Activated CD4-positive, alpha-beta T cell treated with anti-CD3 and anti-CD28 coated beads, Interleukin-2, amount 50 U/mL, for 4 hours (primary cell): Measurements from ENCODE around the gene NOS1AP.
"Not testable (repeated sequence)": the region's sequence is repeated elsewhere in the genome, so short reads cannot be mapped to it uniquely, and the experiment has no call there.

Experiments
- DNase-seq, 2 experiments: peaks; one replicate each; pipeline ENCODE4 v3.0.0-alpha.2; 2020

The NOS1AP gene

DNA sequence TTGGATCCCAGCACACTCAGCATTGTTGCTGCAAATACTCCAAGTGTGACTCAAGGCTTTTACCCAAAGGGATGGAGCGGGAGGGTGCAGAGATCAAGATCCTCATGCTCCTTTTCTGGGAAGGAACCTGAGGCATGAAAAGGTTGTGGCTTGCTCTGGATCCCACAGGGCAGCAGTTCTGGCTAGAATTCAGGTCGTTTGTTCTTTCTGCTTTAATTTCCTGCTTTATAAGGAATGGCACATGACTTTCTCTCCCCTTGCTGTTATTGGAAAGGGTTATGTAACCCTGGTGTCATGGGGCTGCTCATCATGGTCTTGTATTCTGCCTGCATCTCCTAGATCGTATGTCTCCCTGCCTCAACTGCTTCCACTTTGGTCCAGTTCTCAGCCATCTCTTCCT, 101.6 kb downstream of the NOS1AP start:
- no peak for DNase-seq

DNA sequence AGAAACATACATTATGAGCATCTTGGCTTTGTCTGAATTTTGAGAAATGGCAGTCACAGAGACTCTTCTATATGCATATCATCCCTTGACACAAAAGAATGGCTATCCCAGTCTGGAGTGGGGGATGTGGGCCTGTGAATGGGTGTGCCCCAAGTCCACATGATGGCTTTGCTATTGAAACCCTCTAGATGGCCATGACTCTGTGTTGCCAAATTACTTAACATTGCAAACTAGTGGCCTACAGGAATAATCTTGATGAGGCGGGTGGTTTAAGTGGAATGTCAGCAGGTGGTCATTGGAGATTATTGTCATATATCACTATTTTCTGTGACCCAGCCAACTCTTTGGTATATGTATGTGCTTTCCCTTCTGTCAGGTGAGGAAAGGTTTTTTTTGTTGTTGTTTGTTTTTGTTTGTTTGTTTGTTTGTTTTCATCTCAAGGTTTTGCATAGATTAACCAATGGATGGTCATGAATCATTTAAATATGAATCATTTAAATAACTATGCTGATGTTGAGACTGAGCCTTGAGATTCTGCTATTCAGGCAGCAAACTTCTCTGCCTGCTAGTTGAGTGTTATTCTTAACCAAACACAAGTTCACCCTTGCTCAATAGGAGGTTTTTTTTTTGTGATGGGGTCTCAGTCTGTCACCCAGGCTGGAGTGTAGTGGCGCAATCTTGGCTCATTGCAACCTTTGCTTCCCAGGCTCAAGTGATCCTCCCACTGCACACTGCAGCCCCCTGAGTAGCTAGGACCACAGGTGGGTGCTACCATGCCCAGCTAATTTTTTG, 103.0 kb downstream of the NOS1AP start:
- DNase-seq = no peak

DNA sequence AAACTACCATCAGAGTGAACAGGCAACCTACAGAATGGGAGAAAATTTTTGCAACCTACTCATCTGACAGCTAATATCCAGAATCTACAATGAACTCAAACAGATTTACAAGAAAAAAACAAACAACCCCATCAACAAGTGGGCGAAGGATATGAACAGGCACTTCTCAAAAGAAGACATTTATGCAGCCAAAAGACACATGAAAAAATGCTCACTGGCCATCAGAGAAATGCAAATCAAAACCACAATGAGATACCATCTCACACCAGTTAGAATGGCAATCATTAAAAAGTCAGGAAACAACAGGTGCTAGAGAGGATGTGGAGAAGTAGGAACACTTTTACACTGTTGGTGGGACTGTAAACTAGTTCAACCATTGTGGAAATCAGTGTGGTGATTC, 104.1 kb downstream of the NOS1AP start:
- DNase-seq = not testable (repeated sequence)

DNA sequence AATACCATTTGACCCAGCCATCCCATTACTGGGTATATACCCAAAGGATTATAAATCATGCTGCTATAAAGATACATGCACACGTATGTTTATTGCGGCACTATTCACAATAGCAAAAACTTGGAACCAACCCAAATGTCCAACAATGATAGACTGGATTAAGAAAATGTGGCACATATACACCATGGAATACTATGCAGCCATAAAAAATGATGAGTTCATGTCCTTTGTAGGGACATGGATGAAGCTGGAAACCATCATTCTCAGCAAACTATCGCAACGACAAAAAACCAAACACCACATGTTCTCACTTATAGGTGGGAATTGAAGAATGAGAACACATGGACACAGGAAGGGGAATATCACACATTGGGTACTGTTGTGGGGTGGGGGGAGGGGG, 104.5 kb downstream of the NOS1AP start:
- DNase-seq = not testable (repeated sequence)

DNA sequence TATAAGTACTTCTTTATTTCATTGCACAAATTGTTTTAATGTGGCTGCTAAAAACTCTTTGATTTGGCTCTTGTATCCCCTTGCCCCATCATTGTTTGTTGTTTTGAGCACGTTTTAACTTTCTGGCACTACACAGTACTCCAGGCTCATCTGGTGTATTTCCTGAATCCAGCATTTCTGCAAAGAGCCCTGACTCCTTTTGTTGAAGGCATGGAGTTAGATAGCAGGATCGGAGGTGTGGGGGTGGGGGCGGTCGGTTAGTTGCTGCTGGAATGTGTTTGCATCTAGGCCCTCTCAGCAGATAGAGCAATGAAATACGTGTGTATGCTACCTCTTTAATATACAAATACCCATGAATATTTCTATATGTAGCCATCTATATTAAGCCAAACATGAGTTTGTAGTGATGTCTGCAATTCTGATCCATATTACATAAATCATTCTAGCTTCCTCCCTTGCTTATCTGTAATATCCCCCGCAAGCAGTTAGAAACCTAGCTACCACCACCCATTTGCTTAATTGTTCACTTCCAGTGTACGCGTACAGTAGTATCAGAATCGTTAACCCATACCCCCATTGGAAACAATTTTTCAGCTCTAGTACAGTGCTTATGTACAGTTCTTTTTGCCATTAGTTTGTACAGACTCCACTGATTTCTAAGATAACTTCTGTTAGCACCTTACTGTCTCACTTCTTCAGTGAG, 106.0 kb downstream of the NOS1AP start:
- DNase-seq = no peak

DNA sequence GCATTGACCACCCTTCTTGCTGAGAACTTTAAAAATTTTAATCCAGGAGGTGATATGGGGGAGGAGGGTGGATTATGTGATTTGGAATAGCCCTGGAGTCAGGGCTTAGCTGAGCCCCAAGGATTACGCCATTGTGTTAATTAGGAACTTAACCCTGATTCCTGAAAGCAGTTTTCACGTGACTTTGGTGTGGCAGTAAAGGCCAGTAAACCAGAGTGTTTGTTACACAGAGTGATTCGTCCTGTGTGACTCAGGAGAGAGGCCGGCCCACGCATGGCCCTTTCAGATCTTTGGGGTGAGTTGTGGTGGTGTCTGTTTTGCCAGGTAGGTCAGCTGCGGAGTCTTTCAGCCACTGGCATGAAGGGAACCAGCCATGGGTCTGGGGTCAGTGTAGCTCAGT, 107.6 kb downstream of the NOS1AP start:
- no peak for DNase-seq

DNA sequence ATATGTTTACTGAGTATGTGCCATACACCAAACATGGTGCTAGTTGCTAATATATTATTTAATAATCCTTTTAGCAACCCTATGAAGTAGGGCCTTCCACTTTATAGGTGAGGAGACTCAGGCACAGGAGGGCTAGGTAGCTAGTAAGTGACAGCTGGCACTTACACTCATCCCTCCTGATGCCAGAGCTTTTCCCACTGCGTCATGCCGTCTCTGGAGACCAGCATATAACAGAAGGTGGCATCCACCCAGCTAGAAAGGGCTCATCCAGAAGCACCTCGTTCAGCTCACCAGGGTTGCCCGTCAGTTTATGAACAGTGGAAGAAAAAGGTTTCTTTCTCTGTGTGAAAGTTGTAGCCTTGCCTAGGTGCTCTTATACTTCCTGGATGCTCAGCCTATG, 108.9 kb downstream of the NOS1AP start:
- DNase-seq = no peak

DNA sequence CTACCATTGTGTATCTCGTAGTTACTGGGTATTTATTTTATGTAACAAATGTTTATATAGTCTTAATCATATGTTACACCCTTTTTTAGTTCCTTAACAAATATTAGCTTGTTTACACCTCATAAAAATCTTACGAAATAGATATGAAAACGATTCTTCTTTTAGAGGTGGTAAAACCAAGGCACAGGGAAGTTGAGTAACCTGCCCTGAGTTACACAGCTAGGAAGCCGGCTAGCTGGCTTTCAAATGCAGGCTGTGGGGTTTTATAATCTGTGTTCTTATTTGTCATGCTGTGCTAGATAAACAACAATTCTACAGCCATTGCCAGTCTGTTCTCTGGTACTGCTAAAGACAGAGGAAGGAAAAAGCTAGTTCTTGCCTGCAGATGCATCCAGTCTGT, 109.6 kb downstream of the NOS1AP start:
- no peak for DNase-seq

DNA sequence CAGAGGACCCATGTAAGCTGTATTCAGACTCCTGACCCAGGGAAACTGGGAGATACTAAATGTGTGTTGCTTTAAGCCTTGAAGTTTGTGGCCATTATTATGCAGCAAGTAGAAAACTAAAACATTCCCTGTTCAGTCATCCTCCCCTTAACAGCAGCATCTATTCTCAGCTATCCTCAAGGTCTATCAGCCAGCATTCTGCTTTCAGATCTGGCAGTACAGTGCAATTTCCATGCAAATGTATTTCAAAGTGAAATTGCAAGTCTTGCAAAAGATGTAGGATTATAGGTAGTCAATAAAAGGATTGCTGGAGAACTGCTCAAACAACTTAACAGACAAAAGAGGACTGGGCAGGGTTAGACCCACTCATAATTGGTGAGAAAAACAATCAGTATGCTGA, 111.3 kb downstream of the NOS1AP start:
- no peak for DNase-seq

DNA sequence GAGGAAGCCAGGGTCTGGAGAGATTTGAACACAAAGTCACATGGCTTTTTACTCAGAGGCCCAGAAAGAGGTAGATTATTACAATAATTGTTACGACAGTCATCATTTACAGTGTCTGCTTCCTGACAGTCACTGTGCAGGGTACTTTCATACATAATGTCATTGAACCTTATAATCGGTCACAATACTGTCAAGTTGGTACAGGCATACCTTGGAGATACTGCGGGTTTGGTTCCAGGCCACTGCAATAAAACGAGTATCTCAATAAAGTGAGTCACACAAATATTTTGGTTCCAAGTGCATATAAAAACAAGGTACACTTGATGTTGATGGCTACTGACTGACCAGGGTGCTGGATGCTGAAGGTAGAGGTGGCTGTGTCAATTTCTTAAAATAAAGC, 112.6 kb downstream of the NOS1AP start:
- DNase-seq = no peak

DNA sequence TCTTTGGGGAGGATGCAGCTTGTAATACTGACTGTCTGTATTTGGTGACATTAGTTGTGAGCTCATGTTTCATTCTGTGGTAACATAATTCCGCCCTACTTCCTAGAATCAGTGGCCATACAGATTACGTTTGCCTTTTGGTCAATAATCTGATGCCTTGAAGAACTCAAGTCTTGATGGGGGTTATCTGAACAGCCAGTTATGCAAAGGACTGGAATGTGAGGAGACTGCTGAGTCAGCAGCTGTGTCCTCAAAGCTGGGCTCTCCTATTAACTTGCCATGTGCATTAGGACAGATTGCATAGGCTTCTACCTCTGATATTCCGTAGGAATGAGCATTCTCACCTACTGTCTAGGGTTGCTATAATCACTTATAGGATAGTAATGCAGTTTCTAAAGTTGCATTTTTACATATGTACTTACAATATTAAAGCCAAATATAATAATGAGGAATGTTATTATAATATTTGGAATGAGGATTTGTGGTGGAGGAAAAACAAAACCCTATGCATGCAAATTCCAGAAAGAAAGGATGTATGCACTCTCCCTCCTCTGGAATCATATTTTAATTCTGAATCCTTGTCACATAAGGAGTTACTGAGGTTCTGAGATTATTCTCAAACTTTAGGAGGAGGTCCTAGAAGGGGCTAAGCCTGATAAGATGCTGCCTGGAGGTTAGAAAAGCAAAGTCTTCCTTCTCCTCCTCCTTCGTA, 116.0 kb downstream of the NOS1AP start:
- no peak for DNase-seq

DNA sequence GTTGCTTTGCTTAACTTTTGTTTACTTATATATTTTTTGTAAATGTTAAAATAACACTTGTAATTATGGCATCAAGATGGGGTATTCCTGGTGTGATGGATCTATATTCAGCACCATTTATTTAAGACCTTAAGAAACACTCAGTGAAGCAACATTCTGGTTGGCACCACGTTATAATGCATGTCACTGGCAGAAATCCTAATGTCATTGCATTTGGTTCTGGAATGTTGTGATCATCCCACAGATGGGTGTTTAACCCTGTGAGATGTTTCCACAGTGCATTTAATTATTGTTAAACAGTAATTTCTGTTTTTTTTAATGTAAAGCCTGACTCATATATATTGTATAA, 116.5 kb downstream of the NOS1AP start:
- no peak for DNase-seq

DNA sequence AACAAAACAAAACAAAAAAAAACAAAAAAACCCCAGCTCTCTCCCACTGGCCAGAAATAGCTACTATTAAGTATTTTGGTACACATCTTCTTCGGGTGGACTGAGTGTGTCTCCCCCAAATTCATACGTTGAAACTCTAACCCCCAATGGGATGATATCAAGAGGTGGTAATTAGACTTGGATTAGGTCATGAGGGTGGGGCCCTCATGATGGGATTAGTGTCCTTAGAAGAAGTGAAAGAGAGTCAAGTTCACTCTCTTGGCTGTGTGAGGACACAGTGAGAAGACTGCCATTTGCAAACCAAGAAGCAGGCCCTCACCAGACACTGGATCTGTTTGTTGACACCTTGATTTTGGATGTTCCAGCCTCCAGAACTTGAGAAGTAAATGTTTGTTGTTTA, 116.9 kb downstream of the NOS1AP start:
- no peak for DNase-seq

DNA sequence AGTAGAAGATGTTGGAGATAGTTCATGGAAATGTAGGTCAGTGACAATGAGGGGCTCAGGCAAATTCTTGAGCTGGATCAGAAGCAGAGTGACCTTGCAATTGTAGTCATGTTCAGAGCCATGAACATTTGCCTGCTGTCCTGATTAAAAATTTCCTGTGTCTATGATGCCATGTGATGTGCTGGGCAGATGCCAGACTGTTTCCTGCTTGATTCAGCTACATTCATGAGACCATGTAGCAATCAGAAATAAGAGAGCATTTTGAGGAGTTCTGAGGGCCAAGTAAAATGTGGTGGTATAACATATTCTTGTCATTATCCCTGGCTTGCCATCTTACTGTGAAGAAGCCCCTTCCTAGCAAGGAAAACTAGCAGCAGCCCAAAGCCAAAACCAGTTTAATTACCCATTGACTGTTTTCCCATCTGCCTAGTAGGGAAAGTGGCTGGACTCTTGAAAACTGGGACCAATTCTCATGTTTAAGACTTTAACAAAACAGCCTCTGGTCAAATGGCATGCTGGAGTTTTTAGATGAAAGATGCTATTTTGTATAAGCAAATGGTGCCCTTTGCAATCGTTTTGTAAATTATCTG, 118.3 kb downstream of the NOS1AP start:
- no peak for DNase-seq

DNA sequence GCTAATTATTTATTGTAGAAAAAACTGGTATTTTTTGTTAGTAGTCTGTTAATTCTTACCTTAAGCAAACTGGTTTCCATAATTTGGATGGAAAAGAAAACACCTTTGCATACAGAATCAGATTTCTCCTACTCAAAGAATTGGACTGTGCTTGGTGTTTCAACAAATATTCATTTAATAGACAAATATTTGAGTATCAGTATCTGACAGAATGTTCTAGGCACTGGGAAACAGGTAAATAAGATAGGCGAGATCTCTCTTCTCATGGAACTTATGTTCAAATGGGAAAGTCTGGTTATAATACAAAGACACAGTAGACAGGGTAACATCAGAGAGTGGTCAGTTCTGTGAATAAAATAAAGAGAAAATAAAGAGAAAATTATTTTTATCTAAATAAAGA, 119.9 kb downstream of the NOS1AP start:
- DNase-seq = no peak

DNA sequence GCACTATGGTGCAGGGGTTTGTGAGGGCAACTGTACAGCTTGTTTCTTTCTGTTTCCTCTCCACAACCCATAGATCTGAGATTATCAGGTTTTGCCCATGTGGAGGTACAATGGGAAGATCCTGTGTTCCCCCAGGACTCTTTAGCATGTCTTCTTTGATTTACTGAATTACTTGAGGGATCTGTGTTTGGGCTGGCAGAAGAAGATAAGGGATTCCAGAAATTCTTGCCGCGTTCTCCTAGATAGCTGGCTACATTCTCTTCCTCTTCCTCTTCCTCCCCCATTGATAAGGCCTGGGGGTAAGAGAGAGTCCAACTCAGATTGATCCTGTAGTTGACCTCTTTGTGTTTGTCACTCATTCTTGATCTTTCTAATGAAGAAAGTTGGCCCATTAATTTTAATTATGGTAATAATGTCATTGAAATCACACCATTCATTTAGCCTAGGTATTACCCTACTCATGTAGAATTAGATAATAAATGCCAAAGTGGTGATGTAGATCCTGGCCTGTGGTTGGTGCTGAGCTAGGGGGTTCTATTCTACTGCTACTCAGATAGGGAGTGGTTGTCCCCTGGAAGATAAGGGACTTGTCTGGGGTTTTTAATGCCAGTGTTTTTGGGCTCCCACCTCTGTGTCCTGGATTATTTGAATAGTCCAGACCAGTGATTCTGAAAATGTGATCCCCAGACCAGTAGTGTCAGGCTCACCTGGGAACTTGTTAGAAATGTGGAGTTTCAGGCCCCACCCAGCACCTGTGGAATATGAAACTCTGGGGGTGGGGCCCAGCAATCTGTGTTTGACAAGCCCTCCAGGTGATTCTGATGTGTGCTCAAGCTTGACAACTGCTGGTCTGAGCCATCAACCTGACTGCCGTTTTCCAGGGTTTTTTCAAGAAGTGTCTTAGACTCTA, 122.2 kb downstream of the NOS1AP start:
- DNase-seq = no peak

DNA sequence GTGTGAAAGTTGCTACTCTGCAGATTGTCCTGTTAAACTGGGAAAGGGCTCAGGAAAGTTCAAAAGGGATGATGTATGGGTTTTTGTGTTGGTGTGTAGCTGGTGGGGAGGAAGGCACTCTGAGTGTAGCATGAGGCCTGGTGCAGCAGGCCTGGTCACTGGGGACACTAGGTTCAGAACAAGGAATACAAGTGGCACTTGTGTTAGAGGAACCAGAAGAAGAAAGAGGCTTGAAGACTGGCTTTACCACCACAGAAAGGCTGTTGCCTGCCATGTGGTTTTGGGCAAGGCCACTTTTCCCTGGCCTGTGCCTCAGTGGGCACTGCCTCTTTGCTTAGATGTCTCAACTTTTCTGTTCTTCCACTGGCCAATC, 122.8 kb downstream of the NOS1AP start:
- no peak for DNase-seq

DNA sequence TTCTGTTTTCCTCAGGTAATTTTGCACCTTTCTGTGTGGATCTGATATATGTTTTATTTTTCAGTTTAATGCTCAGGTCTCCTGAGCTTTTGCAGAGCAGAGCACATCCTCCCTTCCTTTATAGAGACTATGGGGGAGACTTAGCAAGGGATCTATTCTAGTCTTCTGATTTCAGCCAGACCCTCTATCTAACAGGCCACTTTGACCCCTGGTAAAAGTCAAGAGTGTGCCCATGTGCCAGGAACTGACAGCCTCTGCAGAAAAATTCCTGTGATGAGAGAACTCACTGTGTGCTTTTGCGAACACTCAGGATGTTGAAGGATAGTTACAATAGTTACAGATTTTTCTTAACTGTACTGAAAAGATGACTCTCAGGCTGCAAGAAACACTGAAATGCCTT, 123.3 kb downstream of the NOS1AP start:
- DNase-seq = no peak

DNA sequence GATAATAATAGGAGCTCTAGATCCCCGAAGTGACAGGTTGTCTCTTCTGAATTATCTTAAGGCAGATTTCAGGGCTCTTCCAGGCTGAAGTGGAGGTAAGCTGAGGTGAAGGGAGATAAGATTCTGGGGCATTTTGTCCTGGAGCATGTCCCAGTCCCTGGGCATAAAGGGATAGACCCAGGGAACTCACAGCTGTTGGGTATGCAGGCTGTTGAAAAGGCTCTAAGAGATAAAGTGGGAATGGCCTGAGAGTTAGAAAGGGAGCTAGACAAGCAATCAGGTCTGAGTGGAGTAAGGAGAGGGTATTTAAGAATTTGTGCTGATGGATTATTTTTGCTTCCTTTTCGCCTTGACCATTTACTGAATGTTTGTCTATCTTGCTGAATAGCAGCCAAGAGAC, 123.7 kb downstream of the NOS1AP start:
- no peak for DNase-seq

DNA sequence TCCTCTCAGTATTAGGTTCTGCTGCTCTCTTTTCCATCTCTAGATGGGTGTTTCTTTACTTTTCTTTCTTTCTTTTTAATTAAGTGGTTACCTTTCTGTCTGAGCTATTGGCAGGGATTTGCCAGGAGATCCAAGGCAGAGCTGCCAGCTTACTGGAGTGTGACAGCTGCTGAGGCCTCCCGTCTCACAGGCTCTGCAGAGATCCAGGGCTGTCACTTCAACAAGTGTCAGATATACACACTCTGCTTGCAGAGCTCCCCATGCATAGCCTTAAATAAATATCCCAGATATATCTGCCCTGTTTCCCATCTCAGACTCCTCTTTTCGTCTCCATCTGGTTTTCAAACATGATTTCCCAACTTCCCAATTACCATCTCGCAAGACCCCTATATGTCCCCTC, 124.3 kb downstream of the NOS1AP start:
- no peak for DNase-seq

DNA sequence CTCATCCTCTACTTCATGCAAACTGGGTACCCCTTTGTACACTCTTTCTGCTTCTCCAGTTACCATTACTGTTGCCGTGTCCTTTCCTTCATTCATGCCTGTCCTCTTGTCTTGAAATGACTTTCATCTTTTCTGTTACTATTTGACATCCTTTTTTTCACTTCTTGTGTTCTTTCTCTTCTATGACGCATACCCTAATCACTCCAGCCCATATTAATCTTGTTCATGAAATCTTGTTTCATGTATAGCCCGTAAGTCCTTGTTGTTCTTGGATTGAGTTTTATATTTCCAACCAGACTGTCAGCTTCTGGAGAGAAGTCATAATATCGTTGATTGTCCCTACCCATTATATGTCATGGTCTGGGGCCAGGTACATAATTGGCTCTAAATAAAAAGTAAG, 126.1 kb downstream of the NOS1AP start:
- DNase-seq = no peak

DNA sequence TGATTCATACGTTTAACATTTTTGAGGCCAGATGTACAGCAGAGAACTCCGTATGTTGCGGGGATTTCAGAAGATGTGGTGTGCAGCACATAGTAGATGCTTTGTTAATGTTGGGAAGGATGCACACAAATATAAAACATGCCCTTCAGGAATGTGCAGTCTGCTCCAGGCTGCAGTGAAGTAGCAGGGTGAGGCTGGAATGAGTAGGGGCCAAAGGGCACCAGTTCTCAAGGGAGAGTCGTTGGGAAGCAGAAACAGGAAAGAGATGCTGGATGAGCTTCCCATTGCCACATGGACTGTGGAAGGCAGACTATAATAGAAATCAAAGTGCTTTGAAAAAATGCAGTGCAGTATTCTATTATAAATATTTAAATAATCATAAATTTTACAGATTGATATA, 126.9 kb downstream of the NOS1AP start:
- DNase-seq = no peak

DNA sequence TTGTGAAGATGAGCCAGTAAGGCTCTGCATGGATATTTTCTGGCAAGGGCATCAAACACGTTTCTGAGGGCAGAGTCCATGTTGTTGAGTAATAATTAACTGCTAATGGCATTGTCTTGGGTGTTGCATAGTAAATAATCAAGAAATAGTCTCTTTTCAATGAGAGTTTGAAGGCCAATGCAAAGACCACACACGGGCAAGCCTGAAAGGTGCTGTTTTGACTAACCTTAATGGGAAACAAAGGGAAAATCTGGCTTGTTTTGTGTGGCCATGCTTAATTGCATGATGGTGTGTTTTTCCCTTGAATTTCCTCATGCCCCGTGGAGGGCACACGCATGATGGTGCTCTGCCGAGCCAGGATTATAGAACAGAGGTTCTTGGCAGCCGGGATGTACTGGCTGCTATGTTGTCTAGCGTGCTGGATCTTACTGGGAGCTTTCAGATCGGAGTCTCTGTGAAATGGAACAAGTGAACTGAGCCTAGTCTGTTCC, 127.6 kb downstream of the NOS1AP start:
- DNase-seq = no peak
